ENCODE data around the gene CRTAC1.
"Not testable (repeated sequence)": the region's sequence is repeated elsewhere in the genome, so short reads cannot be mapped to it uniquely, and the experiment has no call there.

CRTAC1 gene

DNA sequence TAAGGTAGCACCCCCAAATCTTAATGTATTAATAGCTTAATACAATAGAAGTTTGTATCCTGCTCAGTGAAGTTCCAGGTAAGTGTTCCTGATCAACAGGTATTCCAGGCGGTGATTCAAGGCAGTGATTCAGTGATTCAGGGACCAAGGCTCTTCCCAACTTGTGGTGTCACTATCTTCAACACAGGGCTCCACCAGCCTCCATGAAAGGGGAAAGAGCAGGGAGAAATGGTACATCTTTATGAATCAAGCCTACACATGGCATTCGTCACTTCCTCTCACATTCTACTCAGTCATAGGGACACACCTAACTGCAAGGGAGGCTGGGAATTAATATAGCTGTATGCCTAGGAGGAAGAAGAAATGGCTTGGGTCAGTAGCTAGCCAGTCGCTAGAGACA lies 175.7 kb downstream of the CRTAC1 start:
- Histone ChIP-seq H4K20me1 (peaks cover 0 to 18% (median 6%) of the 10 kb centered on the region in 11 experiments; a peak in 10 of 22 replicates), H3K9ac (no peak overlapping the region), H3K27me3 (peaks cover 7 to 17% (median 13%) of the 10 kb centered on the region in 11 experiments; a peak in 20 of 22 replicates), H3K4me2 (peak overlapping the region in 3 of 11 experiments; percentile 21 to 85 (median 44); a peak in 6 of 22 replicates), H3K4me1 (peaks cover 20 to 83% (median 50%) of the 10 kb centered on the region in 10 experiments), H3K36me3 (no peaks in the 10 kb centered on the region), H3K4me3 (no peak overlapping the region), H3K27ac (no peak overlapping the region), H3K9me3 (replicated peaks in 1 of 11) (no peaks in the 10 kb centered on the region)
- no peak for TF ChIP-seq Cebpa-rat (IDR thresholded peaks at IDR 0.05)

DNA sequence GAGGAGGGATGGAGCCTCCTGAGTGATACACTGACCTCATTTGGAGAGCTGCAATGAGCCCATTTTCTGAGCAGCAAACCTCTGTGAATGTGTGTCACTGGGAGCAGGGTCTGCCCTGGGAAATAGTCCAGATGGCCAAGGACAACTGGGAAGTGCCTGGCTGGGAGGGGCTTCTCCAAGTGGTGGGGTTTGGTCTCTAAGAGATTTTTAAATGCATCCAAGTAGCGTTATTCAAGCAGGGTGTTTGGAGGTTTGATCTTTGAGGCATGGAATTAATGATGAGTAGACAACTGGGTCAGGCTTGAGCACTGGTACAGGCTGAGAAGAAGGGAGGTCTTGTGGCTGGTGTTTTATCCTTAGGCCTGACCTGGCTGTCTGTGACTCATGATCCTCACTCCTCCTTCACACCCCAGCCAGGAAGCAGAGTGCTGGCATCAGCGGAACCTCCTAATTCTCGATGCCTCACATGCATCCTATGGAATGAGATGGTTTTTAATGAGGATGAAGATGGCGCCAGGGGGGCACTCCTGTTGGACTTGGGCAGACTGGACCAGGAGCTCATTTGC lies 177.5 kb downstream of the CRTAC1 start:
- Histone ChIP-seq H3K36me3 (no peaks in the 10 kb centered on the region), H3K27ac (no peak overlapping the region), H3K4me1 (peaks cover 26 to 74% (median 46%) of the 10 kb centered on the region in 10 experiments), H3K4me3 (no peak overlapping the region), H3K9ac (no peak overlapping the region), H3K27me3 (peaks cover 7 to 27% (median 13%) of the 10 kb centered on the region in 11 experiments; a peak in 20 of 22 replicates), H3K4me2 (peak overlapping the region in 7 of 11 experiments; percentile 13 to 87 (median 80); a peak in 10 of 22 replicates), H4K20me1 (peaks cover 0 to 18% (median 6%) of the 10 kb centered on the region in 11 experiments; a peak in 10 of 22 replicates), H3K9me3 (replicated peaks in 1 of 11) (no peaks in the 10 kb centered on the region)
- TF ChIP-seq Cebpa-rat (IDR thresholded peaks at IDR 0.05) = no peak

DNA sequence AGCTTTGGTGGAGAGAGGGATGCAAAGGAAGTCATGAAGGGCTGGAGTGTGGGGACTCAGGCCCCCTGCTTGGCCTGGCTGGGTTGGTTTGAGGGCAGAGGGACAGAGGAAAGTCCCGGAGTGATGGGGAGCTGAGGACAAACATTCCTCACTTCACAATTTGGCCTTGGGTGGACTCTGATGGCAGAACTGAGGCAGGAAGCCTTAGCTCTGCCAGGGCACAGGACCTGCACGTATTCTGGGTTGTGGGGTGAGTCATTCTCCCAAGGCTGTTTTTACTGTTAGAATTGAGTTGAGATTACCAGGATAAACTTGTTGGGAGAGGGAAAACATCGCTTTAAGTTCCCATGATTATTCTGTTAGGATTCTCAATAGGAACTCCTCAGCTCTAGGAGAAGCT lies 178.1 kb downstream of the CRTAC1 start:
- no peak for TF ChIP-seq Cebpa-rat (IDR thresholded peaks at IDR 0.05)
- Histone ChIP-seq H3K36me3 (no peaks in the 10 kb centered on the region), H3K4me1 (peaks cover 26 to 68% (median 39%) of the 10 kb centered on the region in 10 experiments), H3K4me3 (no peak overlapping the region), H3K9me3 (replicated peaks in 1 of 11) (no peaks in the 10 kb centered on the region), H3K27ac (no peak overlapping the region), H3K9ac (no peak overlapping the region), H3K4me2 (peak overlapping the region; percentile 54 to 87 (median 79); a peak in 20 of 22 replicates), H4K20me1 (peaks cover 0 to 18% (median 6%) of the 10 kb centered on the region in 11 experiments; a peak in 10 of 22 replicates), H3K27me3 (peaks cover 7 to 27% (median 13%) of the 10 kb centered on the region in 11 experiments; a peak in 20 of 22 replicates)

DNA sequence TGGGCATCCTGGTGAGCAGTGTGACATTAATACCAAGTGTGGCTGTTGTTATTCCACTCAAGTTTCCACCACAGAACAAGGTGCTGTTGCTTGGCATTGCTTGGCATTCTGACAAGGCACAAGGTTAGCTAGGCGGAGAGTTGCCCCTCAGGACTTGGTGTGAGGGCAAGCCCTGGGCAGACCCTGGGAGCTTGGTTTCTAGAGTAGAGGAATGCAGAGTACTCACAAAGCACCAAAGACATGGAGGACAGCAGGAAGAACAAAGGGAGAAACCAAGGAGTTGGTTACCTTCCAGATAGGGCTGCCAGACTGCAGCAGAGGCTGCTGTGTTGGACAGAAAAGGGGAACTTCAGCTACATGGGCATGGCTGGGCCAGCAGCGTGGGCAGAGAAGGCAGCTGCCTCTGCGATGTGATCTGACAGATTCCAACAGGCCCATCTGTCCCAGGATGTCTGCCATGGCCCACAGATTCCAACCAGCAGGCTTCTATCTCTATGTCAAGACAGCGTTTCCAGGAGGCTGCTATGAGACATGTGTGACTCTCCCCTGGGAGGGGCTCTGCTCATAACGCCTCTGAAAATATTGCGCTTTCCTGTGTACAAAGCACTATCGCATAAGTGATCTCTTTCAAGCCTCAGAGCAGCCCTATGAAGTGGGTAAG lies 178.9 kb downstream of the CRTAC1 start:
- peak overlapping the region; percentile 54 to 87 (median 79) for H3K4me2 ChIP-seq
- peaks cover 26 to 62% (median 39%) of the 10 kb centered on the region in 10 experiments for H3K4me1 ChIP-seq
- H3K4me3 ChIP-seq = no peak overlapping the region
- no peaks in the 10 kb centered on the region for H3K9me3 ChIP-seq (replicated peaks in 1 of 11)
- H3K9ac ChIP-seq = no peak overlapping the region
- no peaks in the 10 kb centered on the region for H3K36me3 ChIP-seq
- peaks cover 7 to 27% (median 13%) of the 10 kb centered on the region in 11 experiments; a peak in 20 of 22 replicates for H3K27me3 ChIP-seq
- TF ChIP-seq Cebpa-rat (IDR thresholded peaks at IDR 0.05) = no peak
- peaks cover 0 to 18% (median 6%) of the 10 kb centered on the region in 11 experiments; a peak in 10 of 22 replicates for H4K20me1 ChIP-seq
- H3K27ac ChIP-seq = no peak overlapping the region

DNA sequence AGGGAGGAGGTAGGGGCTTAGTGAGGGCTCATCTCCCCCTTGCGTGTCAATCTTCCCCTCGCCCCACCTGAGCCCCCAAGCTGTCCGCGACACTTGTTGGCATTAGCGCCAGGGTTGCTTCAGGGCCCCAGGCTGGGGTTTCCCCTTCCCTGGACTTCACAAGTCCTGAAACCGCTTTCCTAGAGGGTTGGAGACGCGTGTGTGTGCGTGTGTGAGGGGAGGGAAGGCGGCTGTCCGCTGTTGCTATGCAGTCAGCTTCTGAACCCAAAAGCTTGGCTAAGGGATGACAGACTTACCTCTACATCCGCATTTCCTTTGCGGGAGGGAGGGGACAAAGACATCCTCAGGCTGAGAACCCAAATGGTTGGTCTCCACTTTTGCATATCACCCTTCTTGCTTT lies 180.0 kb downstream of the CRTAC1 start:
- Histone ChIP-seq H3K4me1 (peaks cover 26 to 60% (median 39%) of the 10 kb centered on the region in 10 experiments), H3K9ac (no peak overlapping the region), H4K20me1 (peaks cover 0 to 18% (median 6%) of the 10 kb centered on the region in 11 experiments; a peak in 10 of 22 replicates), H3K27ac (no peak overlapping the region), H3K4me3 (peak overlapping the region in 9 of 10 experiments; percentile 31 to 75 (median 62); a peak in 15 of 20 replicates), H3K36me3 (no peaks in the 10 kb centered on the region), H3K27me3 (peaks cover 7 to 27% (median 13%) of the 10 kb centered on the region in 11 experiments; a peak in 20 of 22 replicates), H3K4me2 (peak overlapping the region; percentile 54 to 87 (median 79)), H3K9me3 (replicated peaks in 1 of 11) (no peaks in the 10 kb centered on the region)
- TF ChIP-seq Cebpa-rat (IDR thresholded peaks at IDR 0.05) = no peak

DNA sequence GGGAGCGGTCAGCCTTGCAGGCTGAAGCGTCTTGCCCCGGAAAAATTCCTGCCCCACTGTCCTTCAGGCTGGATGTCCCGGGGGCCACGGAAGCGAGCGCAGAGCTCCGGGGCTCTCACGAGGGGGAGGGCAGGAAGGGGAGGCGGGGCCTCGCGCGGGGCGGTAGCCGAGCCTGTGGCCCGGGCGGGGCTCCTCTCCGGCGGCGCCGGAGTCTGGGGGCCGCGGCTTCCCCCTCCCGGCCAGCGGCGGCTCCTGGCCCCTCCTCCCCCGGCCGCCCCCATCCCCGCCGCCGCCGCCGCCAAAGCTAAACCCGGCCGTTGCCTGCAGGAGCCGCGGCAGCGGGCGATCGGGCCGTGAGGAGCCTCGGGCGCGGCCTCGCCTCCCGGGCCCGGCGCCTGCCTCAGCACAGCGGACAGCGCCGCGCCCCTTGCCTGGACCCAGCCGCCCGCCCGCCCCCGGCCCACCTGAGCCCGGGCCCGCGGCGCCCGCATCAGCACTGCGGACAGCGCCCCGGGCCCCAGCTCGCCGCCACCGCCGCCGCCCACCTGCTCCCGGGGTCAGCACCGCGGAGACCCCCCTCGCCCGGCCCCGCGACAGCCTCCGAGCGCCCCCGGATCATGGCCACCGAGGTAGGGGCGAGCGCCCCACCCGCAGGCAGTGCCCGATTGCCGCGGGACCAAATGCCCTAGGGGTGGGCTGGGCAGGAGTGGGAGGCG lies 180.6 kb downstream of the CRTAC1 start, which contains the start of gene GOLGA7B:
Gene GOLGA7B (plus strand): TSS at position 157 of the 716 bp plus-strand sequence. CDS start 461 bp downstream, at position 618.
- H3K4me1 ChIP-seq = peaks cover 26 to 54% (median 39%) of the 10 kb centered on the region in 10 experiments
- peaks cover 7 to 29% (median 13%) of the 10 kb centered on the region in 11 experiments; a peak in 20 of 22 replicates for H3K27me3 ChIP-seq
- H3K9ac ChIP-seq = peak within 1 kb of the TSS in 5 of 11 experiments; percentile 13 to 56 (median 48); a peak in 4 of 22 replicates
- no peaks in the 10 kb centered on the region for H3K9me3 ChIP-seq (replicated peaks in 1 of 11)
- TF ChIP-seq Cebpa-rat (IDR thresholded peaks at IDR 0.05) = no peak
- no peak within 1 kb of the TSS for H3K27ac ChIP-seq
- H3K36me3 ChIP-seq = no peaks in the 10 kb centered on the region
- peak within 1 kb of the TSS; percentile 50 to 75 (median 62) for H3K4me3 ChIP-seq
- H3K4me2 ChIP-seq = peak within 1 kb of the TSS; percentile 72 to 87 (median 82)
- H4K20me1 ChIP-seq = peaks cover 0 to 18% (median 6%) of the 10 kb centered on the region in 11 experiments; a peak in 10 of 22 replicates

DNA sequence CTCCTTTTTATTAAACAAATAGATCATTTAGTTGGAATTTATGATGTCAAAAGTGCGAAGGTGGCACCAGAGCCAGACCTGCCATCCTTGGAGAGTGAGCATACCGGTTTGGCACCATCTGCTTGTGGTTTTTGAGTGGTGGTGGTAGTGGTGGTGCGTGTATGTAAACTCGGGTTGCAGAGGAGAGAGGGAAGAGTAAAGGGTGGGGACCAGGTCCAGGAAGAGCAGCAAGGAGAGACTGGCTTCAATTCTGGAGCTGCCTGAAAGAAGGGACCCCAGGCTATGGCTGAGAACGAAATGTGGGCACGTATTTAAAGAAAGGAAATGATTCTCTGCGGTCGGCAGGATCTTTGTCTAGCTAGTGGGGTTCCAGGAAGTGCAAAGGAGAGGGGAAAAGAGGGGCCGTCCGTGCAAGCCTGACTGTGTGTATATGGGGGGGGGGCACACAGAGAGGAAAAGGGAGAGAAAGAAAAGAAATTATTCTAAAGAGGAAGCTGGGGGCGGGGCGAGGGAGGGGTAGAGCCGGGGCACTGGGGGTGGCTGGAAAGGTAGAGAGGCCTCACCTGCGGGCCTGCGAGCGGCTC lies 181.2 kb downstream of the CRTAC1 start:
- TF ChIP-seq Cebpa-rat (IDR thresholded peaks at IDR 0.05) = no peak
- H3K36me3 ChIP-seq = no peaks in the 10 kb centered on the region
- H3K4me2 ChIP-seq = peak overlapping the region; percentile 72 to 87 (median 82)
- H3K27ac ChIP-seq = no peak overlapping the region
- H3K9me3 ChIP-seq (replicated peaks in 1 of 11) = peaks cover 0 to 6% (median 2%) of the 10 kb centered on the region in 11 experiments; a peak in 6 of 22 replicates
- peak overlapping the region; percentile 50 to 75 (median 62) for H3K4me3 ChIP-seq
- H3K27me3 ChIP-seq = peaks cover 7 to 36% (median 14%) of the 10 kb centered on the region in 11 experiments; a peak in 20 of 22 replicates
- H3K4me1 ChIP-seq = peaks cover 26 to 48% (median 38%) of the 10 kb centered on the region in 10 experiments
- peaks cover 0 to 18% (median 6%) of the 10 kb centered on the region in 11 experiments; a peak in 10 of 22 replicates for H4K20me1 ChIP-seq
- H3K9ac ChIP-seq = peak overlapping the region in 5 of 11 experiments; percentile 13 to 56 (median 48); a peak in 4 of 22 replicates

DNA sequence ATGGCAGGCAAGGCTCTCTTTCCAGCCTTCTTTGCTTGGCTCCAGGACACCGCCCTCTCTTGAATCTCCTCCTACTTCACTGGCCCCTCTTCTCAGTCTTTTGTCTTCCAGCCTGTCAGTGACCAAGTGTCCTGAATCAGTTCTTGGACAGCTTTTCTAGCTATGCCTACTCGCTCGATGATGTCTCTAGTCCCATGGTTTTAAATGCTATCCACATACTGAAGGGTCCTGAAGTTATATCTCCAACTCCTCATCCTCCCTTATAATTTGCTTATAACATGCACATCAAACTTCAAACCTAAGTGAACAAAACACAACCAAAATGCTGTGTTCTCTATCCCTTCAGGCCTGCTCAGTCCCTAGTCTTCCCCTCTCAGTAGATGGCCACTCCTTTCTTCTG lies 185.7 kb downstream of the CRTAC1 start:
- Histone ChIP-seq H3K27me3 (peaks cover 0 to 20% (median 0%) of the 10 kb centered on the region in 11 experiments; a peak in 5 of 22 replicates), H4K20me1 (peaks cover 0 to 10% (median 0%) of the 10 kb centered on the region in 11 experiments; a peak in 2 of 22 replicates), H3K9ac (no peak overlapping the region), H3K4me3 (no peak overlapping the region), H3K4me2 (no peak overlapping the region), H3K27ac (no peak overlapping the region), H3K4me1 (peaks cover 27 to 33% (median 32%) of the 10 kb centered on the region in 10 experiments), H3K36me3 (no peaks in the 10 kb centered on the region), H3K9me3 (replicated peaks in 1 of 11) (peaks cover 0 to 17% (median 8%) of the 10 kb centered on the region in 11 experiments; a peak in 12 of 22 replicates)
- no peak for TF ChIP-seq Cebpa-rat (IDR thresholded peaks at IDR 0.05)

DNA sequence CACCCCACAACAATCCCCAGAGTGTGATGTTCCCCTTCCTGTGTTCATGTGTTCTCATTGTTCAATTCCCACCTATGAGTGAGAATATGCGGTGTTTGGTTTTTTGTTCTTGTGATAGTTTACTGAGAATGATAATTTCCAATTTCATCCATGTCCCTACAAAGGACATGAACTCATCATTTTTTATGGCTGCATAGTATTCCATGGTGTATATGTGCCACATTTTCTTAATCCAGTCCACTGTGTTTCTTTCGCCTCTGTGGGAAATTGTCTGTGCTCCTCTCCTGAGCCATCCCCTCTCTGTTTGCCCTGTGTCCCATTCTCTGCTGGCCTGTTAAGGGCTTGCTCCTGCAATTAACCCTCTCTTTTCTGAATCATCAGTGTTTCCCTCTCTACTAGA lies 186.4 kb downstream of the CRTAC1 start:
- Histone ChIP-seq H4K20me1 (peaks cover 0 to 10% (median 0%) of the 10 kb centered on the region in 11 experiments; a peak in 2 of 22 replicates), H3K4me1 (peaks cover 28 to 36% (median 32%) of the 10 kb centered on the region in 10 experiments), H3K9me3 (replicated peaks in 1 of 11) (peaks cover 0 to 17% (median 8%) of the 10 kb centered on the region in 11 experiments; a peak in 12 of 22 replicates), H3K27me3 (peaks cover 0 to 18% (median 0%) of the 10 kb centered on the region in 11 experiments; a peak in 5 of 22 replicates)
- not testable (repeated sequence) for H3K9ac ChIP-seq, H3K27ac ChIP-seq, H3K4me3 ChIP-seq, H3K4me2 ChIP-seq, H3K36me3 ChIP-seq

Measured in BLaER1 treated with 17β-estradiol and CSF1 and Interleukin-3, amounts not matched to agents 10 nM and 100 nM (cell line).